Transverse colon (tissue), 4 donors: ENCODE measurements around the gene OXLD1.

Experiments used
- EP300 ChIP-seq: sonication (generic); formaldehyde crosslinking; IDR thresholded peaks from one replicate; pipeline ENCODE4 v1.6.1; 2017; ENCODE audit warnings: antibody characterized with exemption, low read depth
- POLR2A ChIP-seq: fragments of 450-650 bp; IDR thresholded peaks from one replicate; pipeline ENCODE4 v1.6.1; 2016; ENCODE audit warnings: antibody characterized with exemption, mild to moderate bottlenecking, moderate library complexity
- POLR2AphosphoS5 ChIP-seq, 3 donors: sonication (generic); formaldehyde crosslinking; IDR thresholded peaks; one replicate each; pipeline ENCODE4 v1.6.1; 2016; ENCODE audit warnings: antibody characterized with exemption in 3 of 3
- TF ChIP-seq, protein P1 (sequence below), 5 experiments: fragments of 200-600 bp in 3 of 5; fragments of 450-650 bp in 2 of 5; sonication (generic) in 3 of 5; IDR thresholded peaks; 1 replicate in 2 of 5; 2 replicates in 3 of 5; pipeline ENCODE4 v1.5.1; 2016 to 2017; ENCODE audit warnings: antibody characterized with exemption in 5 of 5, inconsistent platforms in 3 of 5, mild to moderate bottlenecking in 2 of 5, moderate library complexity in 1 of 5

DNA sequence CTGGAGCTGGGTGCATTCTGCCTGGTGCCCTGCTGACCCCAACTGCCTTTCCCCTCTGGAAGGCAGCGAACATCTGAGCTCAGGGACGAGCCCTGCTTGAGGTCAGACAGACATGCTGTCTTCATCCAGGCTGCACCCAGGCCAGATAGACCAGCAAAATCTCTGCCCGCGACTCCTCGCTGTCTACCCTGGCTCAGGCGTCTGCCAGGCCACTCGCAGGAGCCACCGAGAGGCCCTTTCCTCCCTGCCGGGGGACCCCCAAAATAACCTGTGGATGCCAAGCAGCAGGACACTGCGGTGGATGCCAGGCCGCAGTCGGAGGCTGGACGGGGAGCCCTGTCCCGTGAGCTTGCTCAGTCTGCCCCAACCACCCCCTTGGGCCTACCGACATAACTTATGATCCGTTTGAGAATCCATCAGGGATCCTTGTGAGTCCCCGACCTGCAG, 42.4 kb upstream of the OXLD1 start:
- TF ChIP-seq, protein P1, sequence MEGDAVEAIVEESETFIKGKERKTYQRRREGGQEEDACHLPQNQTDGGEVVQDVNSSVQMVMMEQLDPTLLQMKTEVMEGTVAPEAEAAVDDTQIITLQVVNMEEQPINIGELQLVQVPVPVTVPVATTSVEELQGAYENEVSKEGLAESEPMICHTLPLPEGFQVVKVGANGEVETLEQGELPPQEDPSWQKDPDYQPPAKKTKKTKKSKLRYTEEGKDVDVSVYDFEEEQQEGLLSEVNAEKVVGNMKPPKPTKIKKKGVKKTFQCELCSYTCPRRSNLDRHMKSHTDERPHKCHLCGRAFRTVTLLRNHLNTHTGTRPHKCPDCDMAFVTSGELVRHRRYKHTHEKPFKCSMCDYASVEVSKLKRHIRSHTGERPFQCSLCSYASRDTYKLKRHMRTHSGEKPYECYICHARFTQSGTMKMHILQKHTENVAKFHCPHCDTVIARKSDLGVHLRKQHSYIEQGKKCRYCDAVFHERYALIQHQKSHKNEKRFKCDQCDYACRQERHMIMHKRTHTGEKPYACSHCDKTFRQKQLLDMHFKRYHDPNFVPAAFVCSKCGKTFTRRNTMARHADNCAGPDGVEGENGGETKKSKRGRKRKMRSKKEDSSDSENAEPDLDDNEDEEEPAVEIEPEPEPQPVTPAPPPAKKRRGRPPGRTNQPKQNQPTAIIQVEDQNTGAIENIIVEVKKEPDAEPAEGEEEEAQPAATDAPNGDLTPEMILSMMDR (IDR thresholded peaks at IDR 0.05): no peak
- TF ChIP-seq POLR2AphosphoS5 (IDR thresholded peaks at IDR 0.05) (no peak), POLR2A (no peak), EP300 (no peak)
